CD4-positive, alpha-beta T cell (primary cell): ENCODE measurements around the gene ALG12. TPM values are rescaled to one million over a fixed set of nuclear protein-coding genes. Genes with fewer than 3 reads are reported as not detected.

Experiments
- ATAC-seq: fragments of 200-7000 bp; cut with Tn5 transposase; one replicate; pipeline ENCODE4 v1.10.0; 2022; ENCODE audit warnings: mild to moderate bottlenecking; ENCODE audit not compliant: poor library complexity
- CTCF ChIA-PET: fragments of 350-600 bp; sonication (Branson Sonifier 250); formaldehyde crosslinking; loops from one replicate; lab custom pipeline; 2021; ENCODE audit warnings: antibody characterized with exemption, inconsistent platforms; lab: Charles Lee
- POLR2A ChIA-PET: fragments of 350-600 bp; sonication (Branson Sonifier 250); formaldehyde crosslinking; loops from one replicate; lab custom pipeline; 2021; ENCODE audit warnings: antibody characterized with exemption, inconsistent platforms; lab: Charles Lee
- DNase-seq, 14 experiments: peaks; one replicate each; pipeline ENCODE4 v3.0.0-alpha.2; 2013 to 2020; ENCODE audit warnings: mixed read lengths in 2 of 14
- H3K27ac ChIP-seq, 2 donors: one replicate each; pipeline versions ENCODE4 v1.5.1 to v1.7.0; 2013; ENCODE audit warnings: low read length in 2 of 2, low read depth in 1 of 2, mild to moderate bottlenecking in 1 of 2
- H3K27me3 ChIP-seq, 2 experiments: 1 replicate in 1 of 2; 2 replicates in 1 of 2; pipeline versions ENCODE4 v1.6.1 to v1.7.0; 2013; ENCODE audit warnings: low read length in 2 of 2, control low read depth in 1 of 2, mild to moderate bottlenecking in 1 of 2, moderate library complexity in 1 of 2; ENCODE audit not compliant: insufficient read depth in 2 of 2, control insufficient read depth in 1 of 2
- H3K36me3 ChIP-seq: one replicate; pipeline ENCODE4 v1.6.1; 2013; ENCODE audit warnings: low read length, control low read depth; ENCODE audit not compliant: insufficient read depth
- H3K4me1 ChIP-seq: one replicate; pipeline ENCODE4 v1.6.1; 2013; ENCODE audit warnings: low read length, control low read depth; ENCODE audit not compliant: insufficient read depth
- H3K4me3 ChIP-seq: one replicate; pipeline ENCODE4 v1.5.1; 2013; ENCODE audit warnings: mild to moderate bottlenecking, low read length, moderate library complexity
- H3K9me3 ChIP-seq, 2 experiments: 1 replicate in 1 of 2; 2 replicates in 1 of 2; pipeline versions ENCODE4 v1.6.1 to v1.7.0; 2013; ENCODE audit warnings: low read length in 2 of 2, mild to moderate bottlenecking in 2 of 2, control low read depth in 1 of 2, moderate library complexity in 1 of 2; ENCODE audit not compliant: control insufficient read depth in 1 of 2, insufficient read depth in 1 of 2
- H3K27ac Mint-ChIP-seq: one replicate; pipeline ENCODE4 v1.8.0; 2020; ENCODE audit warnings: mixed read lengths
- H3K27me3 Mint-ChIP-seq: one replicate; pipeline ENCODE4 v1.8.0; 2021; ENCODE audit warnings: mixed read lengths
- H3K36me3 Mint-ChIP-seq: one replicate; pipeline ENCODE4 v1.8.0; 2021; ENCODE audit warnings: low read depth, mixed read lengths
- H3K4me1 Mint-ChIP-seq: one replicate; pipeline ENCODE4 v1.8.0; 2021; ENCODE audit warnings: low read depth, mixed read lengths
- H3K4me3 Mint-ChIP-seq: one replicate; pipeline ENCODE4 v1.8.0; 2020; ENCODE audit warnings: mild to moderate bottlenecking, mixed read lengths
- H3K9me3 Mint-ChIP-seq: one replicate; pipeline ENCODE4 v1.8.0; 2020; ENCODE audit warnings: mixed read lengths
- CTCF ChIP-seq: fragments of 200-600 bp; IDR thresholded peaks from one replicate; pipeline ENCODE4 v1.8.0; 2022; ENCODE audit warnings: antibody characterized with exemption, mild to moderate bottlenecking
- intact Hi-C, 2 experiments: fragments of 100-400 bp; cut with DNase I in 1 of 2; cut with micrococcal nuclease in 1 of 2; formaldehyde crosslinking; loops; one replicate each; pipeline versions ENCODE4 v1.15.1 to v1.9.0; 2023 to 2025; cut with DNase I, micrococcal nuclease
- total RNA-seq, 174 experiments: library from RNA in 2 of 174; stranded (reverse) in 2 of 174; gene quantifications; one replicate each; pipeline ENCODE4 v1.2.3 and lab custom pipeline; 2021 to 2026

Gene ALG12
- total RNA-seq, 2 experiments from 2014 or later, result 13.5 to 14.6 TPM

- peak overlapping the region; percentile 97 for H3K27ac Mint-ChIP-seq
Measured at GRCh38 chr22:49961005-49961600, 42.9 kb upstream of the ALG12 start.

GRCh38 chr22:49960159-49961004 is 42.1 kb upstream of the ALG12 start, which contains the start of gene PIM3:
Gene PIM3 (plus strand): TSS chr22:49960772. CDS start chr22:49960948, 176 bp downstream.
- H3K4me1 ChIP-seq, result peaks cover 41% of the 10 kb centered on the region
- H3K9me3 Mint-ChIP-seq, result no peaks in the 10 kb centered on the region
- H3K36me3 Mint-ChIP-seq, result peaks cover 40% of the 10 kb centered on the region
- peak within 1 kb of the TSS; percentile 96 for H3K4me3 Mint-ChIP-seq
- H3K4me1 Mint-ChIP-seq, result peaks cover 18% of the 10 kb centered on the region
- CTCF ChIA-PET, result interaction anchor here (1.0 to 1.3 kb wide), 2 partner anchors 33 to 70 kb away, joined by 3 to 4 read pairs; no protein-coding TSS in a partner anchor
- peaks cover 32% of the 10 kb centered on the region for H3K36me3 ChIP-seq
- no peaks in the 10 kb centered on the region for H3K27me3 Mint-ChIP-seq
- TF ChIP-seq CTCF, result no peak
- intact Hi-C loops, result loop anchor here (1.0 to 5.0 kb wide), 4 partner anchors 24 to 107 kb away; partner anchors contain the start of genes ALG12 (in 1 of the 2), CRELD2 (in 1 of the 2) and ZBED4 (in 1 of the 2)
- no peaks in the 10 kb centered on the region for H3K9me3 ChIP-seq
- POLR2A ChIA-PET, result interaction anchor here (0.7 to 5.9 kb wide), 13 partner anchors 9 to 131 kb away, joined by 3 to 92 read pairs (median 8); partner anchors contain the start of genes ALG12 and CRELD2
- H3K27me3 ChIP-seq, result no peaks in the 10 kb centered on the region
- DNase-seq (peak; percentile 82 to 97 (median 88)), ATAC-seq (peak; percentile 61)
- H3K27ac ChIP-seq, result peak within 1 kb of the TSS; percentile 82 to 91
- H3K27ac Mint-ChIP-seq, result peak within 1 kb of the TSS; percentile 97
- peak within 1 kb of the TSS; percentile 82 for H3K4me3 ChIP-seq

More at GRCh38 chr22:49961005-49961600, 42.9 kb upstream of the ALG12 start:
- Mint-ChIP-seq H3K36me3 (peaks cover 41% of the 10 kb centered on the region), H3K9me3 (no peaks in the 10 kb centered on the region), H3K4me3 (peak overlapping the region; percentile 96), H3K27me3 (no peaks in the 10 kb centered on the region), H3K4me1 (peaks cover 19% of the 10 kb centered on the region)
- DNase-seq (peak in 10 of 14 experiments; percentile 11 to 67 (median 50)), ATAC-seq (no peak)
- Histone ChIP-seq H3K9me3 (no peaks in the 10 kb centered on the region), H3K27ac (peak overlapping the region in 1 of 2 donors; percentile 91), H3K27me3 (no peaks in the 10 kb centered on the region), H3K4me1 (peaks cover 47% of the 10 kb centered on the region), H3K36me3 (peaks cover 32% of the 10 kb centered on the region), H3K4me3 (peak overlapping the region; percentile 82)
- POLR2A ChIA-PET, result interaction anchor here (0.7 to 5.9 kb wide), 16 partner anchors 10 to 132 kb away, joined by 3 to 92 read pairs (median 8); partner anchors contain the start of genes ALG12 and CRELD2
- intact Hi-C loops, result loop anchor here in 1 of 2 experiments (5.0 kb wide), 1 partner anchor 34 kb away; no protein-coding TSS in a partner anchor
- CTCF ChIA-PET, result interaction anchor here (1.3 kb wide), 1 partner anchor 69 kb away, joined by 4 read pairs; no protein-coding TSS in a partner anchor
- TF ChIP-seq CTCF, result no peak

- POLR2A ChIA-PET, result interaction anchor here (0.7 to 5.9 kb wide), 14 partner anchors 8 to 131 kb away, joined by 3 to 92 read pairs (median 8); partner anchors contain the start of genes ALG12 and CRELD2
- Mint-ChIP-seq H3K27me3 (no peaks in the 10 kb centered on the region), H3K9me3 (no peaks in the 10 kb centered on the region), H3K4me3 (peak overlapping the region; percentile 87), H3K27ac (peak overlapping the region; percentile 85), H3K36me3 (peaks cover 36% of the 10 kb centered on the region), H3K4me1 (peaks cover 12% of the 10 kb centered on the region)
- Histone ChIP-seq H3K4me3 (peak overlapping the region; percentile 58), H3K27ac (peak overlapping the region; percentile 62 to 72), H3K27me3 (no peaks in the 10 kb centered on the region), H3K4me1 (peaks cover 39% of the 10 kb centered on the region), H3K9me3 (no peaks in the 10 kb centered on the region), H3K36me3 (peaks cover 28% of the 10 kb centered on the region)
- no peak for TF ChIP-seq CTCF
- CTCF ChIA-PET, result interaction anchor here (0.8 to 1.3 kb wide), 3 partner anchors 23 to 70 kb away, joined by 3 to 4 read pairs (median 4); no protein-coding TSS in a partner anchor
- DNase-seq (peak in 2 of 14 experiments; percentile 59 to 68), ATAC-seq (no peak)
- intact Hi-C loops, result loop anchor here (1.0 to 5.0 kb wide), 5 partner anchors 23 to 106 kb away; partner anchors contain the start of genes ALG12 (in 1 of the 2), CRELD2 (in 1 of the 2) and ZBED4 (in 1 of the 2)
Measured at GRCh38 chr22:49959782-49960158, 41.5 kb upstream of the ALG12 start.
